VCaP (cell line): ENCODE data around the gene DPAGT1.

Source experiments
- H3K27ac ChIP-seq: fragments of 450-650 bp; 2 replicates; pipeline ENCODE4 v1.5.1; 2017
- CTCF ChIP-seq: fragments of 450-650 bp; conservative IDR thresholded peaks from 2 replicates; pipeline ENCODE4 v1.5.1; 2017; ENCODE audit warnings: mild to moderate bottlenecking, moderate library complexity

DPAGT1 gene

GRCh38 chr11:119091966-119092879, 9.4 kb downstream of the DPAGT1 start:
- TF ChIP-seq CTCF = no peak
- H3K27ac ChIP-seq = peak overlapping the region; percentile 95

- TF ChIP-seq CTCF = no peak
- H3K27ac ChIP-seq = peak overlapping the region; percentile 95
These were observed 10.5 kb downstream of the DPAGT1 start for GRCh38 chr11:119091178-119091577.

GRCh38 chr11:119089319-119089718, 12.3 kb downstream of the DPAGT1 start:
- TF ChIP-seq CTCF = no peak
- no peak overlapping the region for H3K27ac ChIP-seq

GRCh38 chr11:119088406-119088805, 13.2 kb downstream of the DPAGT1 start:
- no peak overlapping the region for H3K27ac ChIP-seq

GRCh38 chr11:119087747-119088241, 13.9 kb downstream of the DPAGT1 start:
- TF ChIP-seq CTCF = no peak
- H3K27ac ChIP-seq = no peak overlapping the region

More at GRCh38 chr11:119088406-119088805, 13.2 kb downstream of the DPAGT1 start:
- no peak for TF ChIP-seq CTCF

GRCh38 chr11:119087123-119087522, 14.5 kb downstream of the DPAGT1 start:
- no peak for TF ChIP-seq CTCF
- H3K27ac ChIP-seq = no peak overlapping the region

- no peak for TF ChIP-seq CTCF
- H3K27ac ChIP-seq = peak overlapping the region; percentile 87
These were observed 16.2 kb downstream of the DPAGT1 start for GRCh38 chr11:119085437-119085847.
